Measurements from ENCODE around the gene SAG. TPM values are rescaled to one million over a fixed set of nuclear protein-coding genes. Genes with fewer than 3 reads are reported as not detected.

SAG gene
- total RNA-seq, 3 donors from 2014 or later: not detected

DNA sequence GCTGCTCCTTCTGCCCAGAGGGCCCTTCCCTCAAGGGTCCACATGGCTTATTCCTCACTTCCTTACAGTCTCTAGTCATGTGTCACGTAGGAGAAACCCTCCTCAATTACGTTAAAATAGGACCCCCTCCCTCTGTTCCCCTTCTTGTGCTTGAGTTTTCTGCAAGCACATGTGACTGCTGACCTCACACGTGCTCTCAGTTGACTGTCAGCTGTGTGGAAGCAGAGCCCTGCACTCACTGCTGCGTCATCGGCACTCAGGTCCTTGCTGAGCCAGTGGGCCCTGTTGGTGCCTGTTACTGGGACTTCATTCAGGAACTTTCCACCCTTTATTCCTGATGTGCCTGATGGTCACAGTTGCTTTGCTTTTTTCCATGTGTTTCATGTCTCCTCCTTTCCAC, 45.1 kb upstream of the SAG start:
- DNase-seq (ENCODE audit: low spot score in 2 of 2): no peak

DNA sequence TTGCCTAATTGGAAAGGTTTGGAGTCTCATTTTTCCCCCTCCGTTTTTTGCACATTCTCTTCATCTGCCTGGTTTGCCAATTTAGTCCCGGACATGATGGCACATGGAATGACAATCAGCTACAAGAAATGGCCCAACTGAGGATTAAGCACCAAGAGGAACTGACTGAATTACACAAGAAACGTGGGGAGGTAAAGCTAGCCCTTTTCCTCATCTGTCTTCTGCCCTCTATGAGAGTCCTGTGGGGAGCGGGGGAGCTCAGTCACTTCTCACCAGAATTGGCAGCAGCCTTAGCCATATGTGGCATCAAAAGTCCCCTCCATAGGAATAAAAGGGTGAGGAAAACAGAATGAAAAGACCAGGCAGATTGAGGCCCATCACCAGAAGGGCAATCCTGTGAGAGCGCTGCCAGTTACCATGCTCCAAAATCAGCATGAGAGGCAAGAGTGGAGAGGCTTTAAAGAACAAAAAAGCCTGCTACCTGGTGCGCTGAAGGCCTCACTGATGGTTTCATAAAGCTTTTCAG, 44.5 kb upstream of the SAG start:
- DNase-seq (ENCODE audit: low spot score in 2 of 2): no peak
- no peaks in the 10 kb centered on the region for H3K4me1 ChIP-seq
- intact Hi-C loops (cut with DNase I; ENCODE audit: low total_unique reads): no loop called here
- H3K4me3 ChIP-seq: no peak overlapping the region
- H3K9me3 ChIP-seq: no peaks in the 10 kb centered on the region
- H3K27me3 ChIP-seq: no peaks in the 10 kb centered on the region
- TF ChIP-seq POLR2AphosphoS5 (IDR thresholded peaks at IDR 0.05) (no peak), POLR2A (IDR thresholded peaks at IDR 0.05) (no peak)
- TF ChIP-seq, protein P1, sequence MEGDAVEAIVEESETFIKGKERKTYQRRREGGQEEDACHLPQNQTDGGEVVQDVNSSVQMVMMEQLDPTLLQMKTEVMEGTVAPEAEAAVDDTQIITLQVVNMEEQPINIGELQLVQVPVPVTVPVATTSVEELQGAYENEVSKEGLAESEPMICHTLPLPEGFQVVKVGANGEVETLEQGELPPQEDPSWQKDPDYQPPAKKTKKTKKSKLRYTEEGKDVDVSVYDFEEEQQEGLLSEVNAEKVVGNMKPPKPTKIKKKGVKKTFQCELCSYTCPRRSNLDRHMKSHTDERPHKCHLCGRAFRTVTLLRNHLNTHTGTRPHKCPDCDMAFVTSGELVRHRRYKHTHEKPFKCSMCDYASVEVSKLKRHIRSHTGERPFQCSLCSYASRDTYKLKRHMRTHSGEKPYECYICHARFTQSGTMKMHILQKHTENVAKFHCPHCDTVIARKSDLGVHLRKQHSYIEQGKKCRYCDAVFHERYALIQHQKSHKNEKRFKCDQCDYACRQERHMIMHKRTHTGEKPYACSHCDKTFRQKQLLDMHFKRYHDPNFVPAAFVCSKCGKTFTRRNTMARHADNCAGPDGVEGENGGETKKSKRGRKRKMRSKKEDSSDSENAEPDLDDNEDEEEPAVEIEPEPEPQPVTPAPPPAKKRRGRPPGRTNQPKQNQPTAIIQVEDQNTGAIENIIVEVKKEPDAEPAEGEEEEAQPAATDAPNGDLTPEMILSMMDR (IDR thresholded peaks at IDR 0.05): no peak
- H3K36me3 ChIP-seq: no peaks in the 10 kb centered on the region
- no peak overlapping the region for H3K27ac ChIP-seq

More for the DNA sequence above, 45.1 kb upstream of the SAG start:
- Histone ChIP-seq H3K9me3 (no peaks in the 10 kb centered on the region), H3K4me1 (no peaks in the 10 kb centered on the region), H3K27me3 (no peaks in the 10 kb centered on the region), H3K27ac (no peak overlapping the region), H3K4me3 (no peak overlapping the region), H3K36me3 (no peaks in the 10 kb centered on the region)
- TF ChIP-seq, protein P1 (IDR thresholded peaks at IDR 0.05): no peak
- TF ChIP-seq POLR2AphosphoS5 (IDR thresholded peaks at IDR 0.05): no peak
- TF ChIP-seq POLR2A (IDR thresholded peaks at IDR 0.05): no peak
- intact Hi-C loops (cut with DNase I; ENCODE audit: low total_unique reads): no loop called here

DNA sequence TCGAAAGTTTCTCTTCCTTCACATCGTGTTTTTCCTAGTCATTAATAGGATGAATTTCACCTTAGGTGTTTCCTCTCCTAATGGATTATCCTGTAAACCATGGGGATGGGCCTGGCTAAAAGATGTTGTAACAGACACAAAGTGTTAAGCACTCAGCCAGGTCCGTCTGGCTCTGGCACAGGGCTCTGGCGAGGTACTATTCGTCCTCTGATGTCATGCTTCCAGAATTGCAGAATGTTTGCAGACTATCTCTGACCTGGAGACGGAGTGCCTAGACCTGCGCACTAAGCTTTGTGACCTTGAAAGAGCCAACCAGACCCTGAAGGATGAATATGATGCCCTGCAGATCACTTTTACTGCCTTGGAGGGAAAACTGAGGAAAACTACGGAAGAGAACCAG, 42.9 kb upstream of the SAG start:
- Histone ChIP-seq H3K27ac (no peak overlapping the region), H3K27me3 (no peaks in the 10 kb centered on the region), H3K9me3 (no peaks in the 10 kb centered on the region), H3K4me1 (no peaks in the 10 kb centered on the region), H3K36me3 (no peaks in the 10 kb centered on the region), H3K4me3 (no peak overlapping the region)
- TF ChIP-seq POLR2A (IDR thresholded peaks at IDR 0.05): no peak
- no peak for TF ChIP-seq POLR2AphosphoS5 (IDR thresholded peaks at IDR 0.05)
- TF ChIP-seq, protein P1 (IDR thresholded peaks at IDR 0.05): no peak
- DNase-seq (ENCODE audit: low spot score in 2 of 2): no peak
- intact Hi-C loops (cut with DNase I; ENCODE audit: low total_unique reads): no loop called here

- H3K4me3 ChIP-seq: no peak overlapping the region
- DNase-seq (ENCODE audit: low spot score in 2 of 2): no peak
- H3K9me3 ChIP-seq: no peaks in the 10 kb centered on the region
- H3K27ac ChIP-seq: no peak overlapping the region
- H3K36me3 ChIP-seq: no peaks in the 10 kb centered on the region
- H3K4me1 ChIP-seq: no peaks in the 10 kb centered on the region
- intact Hi-C loops (cut with DNase I; ENCODE audit: low total_unique reads): no loop called here
- H3K27me3 ChIP-seq: no peaks in the 10 kb centered on the region
- TF ChIP-seq POLR2AphosphoS5 (IDR thresholded peaks at IDR 0.05) (no peak), POLR2A (IDR thresholded peaks at IDR 0.05) (no peak)
- TF ChIP-seq, protein P1 (IDR thresholded peaks at IDR 0.05): no peak
These were observed 41.7 kb upstream of the SAG start for GRCh38 chr2:233265899-233266431.

- Histone ChIP-seq H3K36me3 (no peaks in the 10 kb centered on the region), H3K9me3 (no peaks in the 10 kb centered on the region), H3K4me3 (no peak overlapping the region), H3K27ac (no peak overlapping the region), H3K4me1 (no peaks in the 10 kb centered on the region), H3K27me3 (no peaks in the 10 kb centered on the region)
- intact Hi-C loops (cut with DNase I; ENCODE audit: low total_unique reads): no loop called here
- TF ChIP-seq, protein P1 (IDR thresholded peaks at IDR 0.05): no peak
- TF ChIP-seq POLR2A (IDR thresholded peaks at IDR 0.05) (no peak), POLR2AphosphoS5 (IDR thresholded peaks at IDR 0.05) (no peak)
- DNase-seq (ENCODE audit: low spot score in 2 of 2): no peak
These were observed 41.1 kb upstream of the SAG start for GRCh38 chr2:233266481-233266880.

All from breast epithelium (tissue), 4 donors.